ENCODE results near the gene HMCN1. TPM values are rescaled to one million over a fixed set of nuclear protein-coding genes. Genes with fewer than 3 reads are reported as not detected.

The HMCN1 gene
- total RNA-seq (ENCODE audit: low replicate concordance): 79.2 and 133 TPM in 2 replicates

DNA sequence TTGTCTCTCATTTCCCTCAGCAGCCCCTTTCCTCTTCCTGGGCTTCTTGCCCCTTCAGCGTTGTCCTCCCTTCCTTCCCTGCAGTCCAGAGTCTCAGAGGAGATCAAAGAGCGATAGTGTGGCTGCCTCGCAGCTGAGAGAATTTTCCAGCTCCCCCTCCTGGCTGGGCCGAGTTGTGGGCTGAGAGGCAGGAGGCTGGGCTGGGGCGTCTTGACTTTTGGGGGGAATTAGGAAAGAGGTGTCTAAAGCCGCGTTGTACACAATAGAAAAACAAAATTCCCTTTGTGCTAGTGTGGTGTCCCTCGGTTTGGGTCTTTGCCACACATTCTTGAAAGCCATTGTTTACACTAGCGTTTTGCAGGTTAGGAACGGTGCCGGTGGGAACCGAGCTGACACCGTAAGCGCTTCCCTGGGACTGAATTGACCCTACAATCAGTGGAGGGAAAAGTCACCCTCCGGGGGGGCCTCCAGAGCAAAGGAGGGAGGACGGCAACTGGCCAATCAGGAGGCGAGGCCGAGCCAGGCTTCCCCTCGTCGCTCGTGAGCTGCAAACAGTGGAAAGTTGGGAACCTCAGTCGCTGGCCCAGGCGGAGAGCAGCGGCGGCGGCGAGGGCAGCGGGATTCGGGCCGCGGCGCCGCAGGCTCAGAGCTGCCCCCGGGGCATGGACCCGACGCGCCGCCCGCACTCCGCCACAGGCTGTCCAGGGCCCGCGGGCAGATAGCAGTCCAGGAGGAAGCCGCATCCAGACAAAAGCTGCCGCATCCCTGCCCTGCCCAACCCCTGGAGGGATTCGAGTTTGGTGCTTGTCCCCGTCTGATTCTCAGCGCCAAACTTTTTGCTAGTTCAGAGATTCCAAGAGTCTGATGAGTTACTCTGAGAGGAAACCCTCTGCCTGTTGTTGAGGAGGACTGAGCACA is at the start of gene HMCN1:
Gene HMCN1, plus strand, starts transcription at position 574 of the 918 bp plus-strand sequence. CDS start 389 bp downstream, outside the sequence.

